A172 (cell line): ENCODE data around the gene OS9. TPM values are rescaled to one million over a fixed set of nuclear protein-coding genes. Genes with fewer than 3 reads are reported as not detected.

Source experiments
- DNase-seq: peaks from one replicate; pipeline ENCODE4 v3.0.0-alpha.2; 2015; ENCODE audit warnings: low spot score
- total RNA-seq: library from RNA; depleted of rRNA; stranded (reverse); fragments of >200 nt; shearing (Covaris generic); gene quantifications from 2 replicates; pipeline ENCODE4 v1.2.3, GENCODE V29; 2014

OS9 gene
- total RNA-seq, 1 experiment from 2014 or later: 103 TPM

GRCh38 chr12:57737467-57738460 is 43.8 kb downstream of the OS9 start:
- DNase-seq: no peak

GRCh38 chr12:57738661-57739237 is 44.8 kb downstream of the OS9 start, which contains the start of gene AGAP2:
Gene AGAP2 (minus strand): TSS chr12:57738742. CDS start chr12:57738246, 496 bp downstream.
- no peak for DNase-seq

GRCh38 chr12:57739387-57739786 is 45.5 kb downstream of the OS9 start:
- DNase-seq: no peak

- no peak for DNase-seq
Measured at GRCh38 chr12:57739914-57740538, 46.1 kb downstream of the OS9 start.

GRCh38 chr12:57740656-57741412 is 46.9 kb downstream of the OS9 start:
- DNase-seq: no peak

- no peak for DNase-seq
Measured at GRCh38 chr12:57741413-57741789, 47.5 kb downstream of the OS9 start.

- no peak for DNase-seq
Measured at GRCh38 chr12:57741844-57742738, 48.2 kb downstream of the OS9 start.

- no peak for DNase-seq
Measured at GRCh38 chr12:57743769-57744168, 49.8 kb downstream of the OS9 start.

- no peak for DNase-seq
Measured at GRCh38 chr12:57744194-57744776, 50.4 kb downstream of the OS9 start.

- DNase-seq: peak; percentile 97
Measured at GRCh38 chr12:57744777-57745484, 51.0 kb downstream of the OS9 start, which contains the start of gene TSPAN31. Gene TSPAN31 (plus strand): TSS chr12:57745039. CDS start chr12:57745155, 116 bp downstream.

- DNase-seq: no peak
Measured at GRCh38 chr12:57745485-57745881, 51.6 kb downstream of the OS9 start.

- DNase-seq: no peak
Measured at GRCh38 chr12:57746025-57746424, 52.1 kb downstream of the OS9 start.

- DNase-seq: no peak
Measured at GRCh38 chr12:57749061-57749460, 55.1 kb downstream of the OS9 start.

- DNase-seq: no peak
Measured at GRCh38 chr12:57750561-57751431, 56.9 kb downstream of the OS9 start.

- no peak for DNase-seq
Measured at GRCh38 chr12:57751432-57751787, 57.5 kb downstream of the OS9 start.

- peak; percentile 99 for DNase-seq
Measured at GRCh38 chr12:57751788-57752667, 58.1 kb downstream of the OS9 start, which contains the start of gene CDK4. Gene CDK4 (minus strand): TSS chr12:57752310. CDS start chr12:57751717, 593 bp downstream.

GRCh38 chr12:57752668-57753000 is 58.7 kb downstream of the OS9 start:
- DNase-seq: no peak
